Subcutaneous abdominal adipose tissue (tissue), 5 donors: ENCODE results near the gene PCYT2.

Source experiments
- H3K27ac ChIP-seq: one replicate; pipeline ENCODE4 v1.7.0; 2013; ENCODE audit warnings: low read depth, mild to moderate bottlenecking, inconsistent platforms, low read length, moderate library complexity
- H3K27me3 ChIP-seq, 5 donors: one replicate each; pipeline ENCODE4 v1.7.0; 2013; ENCODE audit warnings: low read length in 5 of 5, inconsistent platforms in 1 of 5; ENCODE audit not compliant: control insufficient read depth in 5 of 5, insufficient read depth in 4 of 5
- H3K36me3 ChIP-seq, 5 donors: one replicate each; pipeline ENCODE4 v1.7.0; 2013; ENCODE audit warnings: low read length in 5 of 5; ENCODE audit not compliant: control insufficient read depth in 5 of 5, insufficient read depth in 5 of 5
- H3K4me1 ChIP-seq, 5 donors: one replicate each; pipeline ENCODE4 v1.7.0; 2013; ENCODE audit warnings: low read length in 5 of 5, mild to moderate bottlenecking in 3 of 5, moderate library complexity in 1 of 5; ENCODE audit not compliant: control insufficient read depth in 5 of 5, insufficient read depth in 5 of 5
- H3K4me3 ChIP-seq, 5 donors: one replicate each; pipeline ENCODE4 v1.7.0; 2013; ENCODE audit warnings: low read length in 5 of 5, low read depth in 1 of 5
- H3K9ac ChIP-seq, 5 donors: one replicate each; pipeline ENCODE4 v1.7.0; 2013; ENCODE audit warnings: low read length in 5 of 5, mild to moderate bottlenecking in 4 of 5, moderate library complexity in 3 of 5
- H3K9me3 ChIP-seq, 5 donors: one replicate each; pipeline ENCODE4 v1.7.0; 2013; ENCODE audit warnings: low read length in 5 of 5; ENCODE audit not compliant: control insufficient read depth in 5 of 5
- donor health status: healthy.
- donor health status: healthy.
- donor health status: healthy.
- donor health status: healthy.
- donor health status: healthy.

The PCYT2 gene

GRCh38 chr17:81912441-81913309 is 1.5 kb upstream of the PCYT2 start:
- no peak overlapping the region for H3K9ac ChIP-seq
- peaks cover 0 to 54% (median 42%) of the 10 kb centered on the region in 5 donors for H3K36me3 ChIP-seq
- H3K27ac ChIP-seq, result no peak overlapping the region
- no peaks in the 10 kb centered on the region for H3K27me3 ChIP-seq
- no peak overlapping the region for H3K4me3 ChIP-seq
- no peaks in the 10 kb centered on the region for H3K9me3 ChIP-seq
- peaks cover 7 to 38% (median 24%) of the 10 kb centered on the region in 5 donors for H3K4me1 ChIP-seq

- Histone ChIP-seq H3K4me3 (peak overlapping the region in 1 of 5 donors; percentile 22), H3K36me3 (peaks cover 0 to 59% (median 48%) of the 10 kb centered on the region in 5 donors), H3K9me3 (no peaks in the 10 kb centered on the region), H3K27ac (no peak overlapping the region), H3K4me1 (peaks cover 3 to 32% (median 18%) of the 10 kb centered on the region in 5 donors), H3K27me3 (no peaks in the 10 kb centered on the region), H3K9ac (no peak overlapping the region)
Measured at GRCh38 chr17:81911969-81912368, 770 bp upstream of the PCYT2 start.

GRCh38 chr17:81910840-81911276 is 341 bp downstream of the PCYT2 start:
- Histone ChIP-seq H3K9ac (peak overlapping the region in 4 of 5 donors; percentile 52 to 81 (median 68)), H3K27me3 (no peaks in the 10 kb centered on the region), H3K27ac (no peak overlapping the region), H3K9me3 (no peaks in the 10 kb centered on the region), H3K4me3 (peak overlapping the region; percentile 61 to 83 (median 76)), H3K36me3 (peaks cover 0 to 70% (median 55%) of the 10 kb centered on the region in 5 donors), H3K4me1 (peaks cover 2 to 22% (median 14%) of the 10 kb centered on the region in 5 donors)

- Histone ChIP-seq H3K4me1 (peaks cover 2 to 22% (median 14%) of the 10 kb centered on the region in 5 donors), H3K4me3 (peak overlapping the region; percentile 61 to 83 (median 76)), H3K27ac (no peak overlapping the region), H3K9me3 (no peaks in the 10 kb centered on the region), H3K9ac (peak overlapping the region; percentile 26 to 81 (median 67)), H3K36me3 (peaks cover 0 to 70% (median 49%) of the 10 kb centered on the region in 5 donors), H3K27me3 (no peaks in the 10 kb centered on the region)
Measured at GRCh38 chr17:81909966-81910839, 996 bp downstream of the PCYT2 start.

- Histone ChIP-seq H3K36me3 (peaks cover 0 to 70% (median 48%) of the 10 kb centered on the region in 5 donors), H3K4me1 (peaks cover 2 to 22% (median 14%) of the 10 kb centered on the region in 5 donors), H3K27me3 (no peaks in the 10 kb centered on the region), H3K9ac (no peak overlapping the region), H3K4me3 (no peak overlapping the region), H3K9me3 (no peaks in the 10 kb centered on the region), H3K27ac (no peak overlapping the region)
Measured at GRCh38 chr17:81909231-81909630, 2.0 kb downstream of the PCYT2 start.

GRCh38 chr17:81908793-81909192 is 2.4 kb downstream of the PCYT2 start:
- H3K4me3 ChIP-seq, result no peak overlapping the region
- H3K9ac ChIP-seq, result no peak overlapping the region
- H3K27me3 ChIP-seq, result no peaks in the 10 kb centered on the region
- H3K9me3 ChIP-seq, result no peaks in the 10 kb centered on the region
- peaks cover 0 to 69% (median 46%) of the 10 kb centered on the region in 5 donors for H3K36me3 ChIP-seq
- H3K27ac ChIP-seq, result no peak overlapping the region
- peaks cover 2 to 22% (median 14%) of the 10 kb centered on the region in 5 donors for H3K4me1 ChIP-seq

- Histone ChIP-seq H3K36me3 (peaks cover 0 to 55% (median 32%) of the 10 kb centered on the region in 5 donors), H3K27ac (no peak overlapping the region)
Measured at GRCh38 chr17:81907219-81908145, 3.7 kb downstream of the PCYT2 start.

GRCh38 chr17:81906476-81907218 is 4.6 kb downstream of the PCYT2 start:
- peaks cover 2 to 35% (median 21%) of the 10 kb centered on the region in 5 donors for H3K4me1 ChIP-seq
- no peak overlapping the region for H3K4me3 ChIP-seq
- no peak overlapping the region for H3K27ac ChIP-seq
- H3K9ac ChIP-seq, result no peak overlapping the region
- H3K27me3 ChIP-seq, result no peaks in the 10 kb centered on the region
- no peaks in the 10 kb centered on the region for H3K9me3 ChIP-seq
- peaks cover 0 to 50% (median 29%) of the 10 kb centered on the region in 5 donors for H3K36me3 ChIP-seq

More at GRCh38 chr17:81907219-81908145, 3.7 kb downstream of the PCYT2 start:
- no peaks in the 10 kb centered on the region for H3K27me3 ChIP-seq
- no peak overlapping the region for H3K4me3 ChIP-seq
- no peaks in the 10 kb centered on the region for H3K9me3 ChIP-seq
- no peak overlapping the region for H3K9ac ChIP-seq
- H3K4me1 ChIP-seq, result peaks cover 2 to 33% (median 18%) of the 10 kb centered on the region in 5 donors
